HEK293 (cell line): ENCODE data around the gene MEI4.
"Not testable (repeated sequence)": the region's sequence is repeated elsewhere in the genome, so short reads cannot be mapped to it uniquely, and the experiment has no call there.

Experiments
- CTCF ChIA-PET: fragments of 350-600 bp; formaldehyde crosslinking; extraction: SDS; loops from one replicate; lab custom pipeline; 2021; ENCODE audit warnings: antibody characterized with exemption; lab: Yijun Ruan, JAX
- POLR2A ChIA-PET: fragments of 300-600 bp; formaldehyde crosslinking; extraction: SDS; loops from one replicate; lab custom pipeline; 2020; ENCODE audit warnings: antibody characterized with exemption, inconsistent platforms; lab: Yijun Ruan, JAX
- H3K27ac ChIP-seq: fragments of 200-500 bp; sonication (Bioruptor generic); 2 replicates; pipeline ENCODE4 v1.5.1; 2014; ENCODE audit warnings: low read depth, low read length, control low read depth, inconsistent platforms; ENCODE audit errors: extremely low read depth
- H3K36me3 ChIP-seq, 2 experiments: fragments of 200-500 bp in 1 of 2; sonication (Bioruptor generic) in 1 of 2; 1 replicate in 1 of 2; 2 replicates in 1 of 2; pipeline ENCODE4 v1.5.1; 2014 to 2017; ENCODE audit warnings: inconsistent platforms in 2 of 2, low read length in 2 of 2; ENCODE audit not compliant: control insufficient read depth in 2 of 2, insufficient read depth in 1 of 2
- H3K4me1 ChIP-seq: fragments of 200-500 bp; sonication (Bioruptor generic); 2 replicates; pipeline ENCODE4 v1.5.1; 2014; ENCODE audit warnings: mild to moderate bottlenecking, low read length, inconsistent platforms; ENCODE audit not compliant: control insufficient read depth, insufficient read depth
- H3K4me3 ChIP-seq: 2 replicates; pipeline ENCODE4 v1.5.1; 2011; ENCODE audit warnings: low read depth, mild to moderate bottlenecking, control low read depth, low read length, moderate library complexity
- H3K9me3 ChIP-seq: fragments of 200-500 bp; sonication (Bioruptor generic); 2 replicates; pipeline ENCODE4 v1.5.1; 2014; ENCODE audit warnings: low read depth, low read length, inconsistent platforms; ENCODE audit not compliant: control insufficient read depth, insufficient read depth
- BCL11B ChIP-seq: fragments of 450-650 bp; formaldehyde crosslinking; IDR thresholded peaks from 2 replicates; pipeline ENCODE4 v1.5.1; 2016; ENCODE audit warnings: low read depth, missing biosample characterization, missing genetic modification characterization
- OVOL3 ChIP-seq: fragments of 450-650 bp; formaldehyde crosslinking; IDR thresholded peaks from 2 replicates; pipeline ENCODE4 v1.5.1; 2016; ENCODE audit warnings: missing biosample characterization, missing genetic modification characterization
- ZFHX2 ChIP-seq: fragments of 450-650 bp; formaldehyde crosslinking; conservative IDR thresholded peaks from 2 replicates; pipeline ENCODE4 v1.5.1; 2016; ENCODE audit warnings: missing biosample characterization, missing genetic modification characterization
- ZFP41 ChIP-seq: fragments of 450-650 bp; formaldehyde crosslinking; IDR thresholded peaks from 2 replicates; pipeline ENCODE4 v1.5.1; 2016; ENCODE audit warnings: missing biosample characterization, missing genetic modification characterization, borderline replicate concordance
- ZNF146 ChIP-seq: fragments of 450-650 bp; formaldehyde crosslinking; IDR thresholded peaks from 2 replicates; pipeline ENCODE4 v1.5.1; 2016; ENCODE audit warnings: missing biosample characterization, missing genetic modification characterization
- ZNF184 ChIP-seq: fragments of 450-650 bp; IDR thresholded peaks from 2 replicates; pipeline ENCODE4 v1.5.1; 2018; ENCODE audit warnings: missing biosample characterization, mild to moderate bottlenecking, missing genetic modification characterization
- ZNF280D ChIP-seq: fragments of 450-650 bp; formaldehyde crosslinking; IDR thresholded peaks from 2 replicates; pipeline ENCODE4 v1.5.1; 2016; ENCODE audit warnings: missing biosample characterization, missing genetic modification characterization
- ZNF335 ChIP-seq: fragments of 450-650 bp; formaldehyde crosslinking; conservative IDR thresholded peaks from 2 replicates; pipeline ENCODE4 v1.5.1; 2016; ENCODE audit warnings: missing biosample characterization, missing genetic modification characterization
- ZNF426 ChIP-seq: fragments of 450-650 bp; formaldehyde crosslinking; IDR thresholded peaks from 2 replicates; pipeline ENCODE4 v1.5.1; 2017; ENCODE audit warnings: missing biosample characterization, missing genetic modification characterization, mild to moderate bottlenecking, inconsistent platforms, moderate library complexity
- ZNF433 ChIP-seq: fragments of 450-650 bp; formaldehyde crosslinking; IDR thresholded peaks from 2 replicates; pipeline ENCODE4 v1.5.1; 2016; ENCODE audit warnings: missing biosample characterization, missing genetic modification characterization, low read depth
- ZNF560 ChIP-seq: fragments of 450-650 bp; formaldehyde crosslinking; IDR thresholded peaks from 2 replicates; pipeline ENCODE4 v1.5.1; 2017; ENCODE audit warnings: missing biosample characterization, missing genetic modification characterization, borderline replicate concordance
- ZNF626 ChIP-seq: fragments of 450-650 bp; sonication (Bioruptor Pico); formaldehyde crosslinking; IDR thresholded peaks from 2 replicates; pipeline ENCODE4 v1.5.1; 2018; ENCODE audit warnings: missing biosample characterization, missing genetic modification characterization, inconsistent platforms
- ZNF658 ChIP-seq: fragments of 450-650 bp; formaldehyde crosslinking; IDR thresholded peaks from 2 replicates; pipeline ENCODE4; 2016; ENCODE audit warnings: missing biosample characterization, missing genetic modification characterization
- TF ChIP-seq, protein P1 (sequence below): fragments of 450-650 bp; formaldehyde crosslinking; IDR thresholded peaks from 2 replicates; pipeline ENCODE4 v1.5.1; 2016; ENCODE audit warnings: missing biosample characterization, missing genetic modification characterization
- TF ChIP-seq, protein P2 (sequence below): fragments of 450-650 bp; formaldehyde crosslinking; IDR thresholded peaks from 2 replicates; pipeline ENCODE4 v1.5.1; 2016; ENCODE audit warnings: missing biosample characterization, missing genetic modification characterization
- TF ChIP-seq, protein P3 (sequence below): fragments of 450-650 bp; formaldehyde crosslinking; IDR thresholded peaks from 2 replicates; pipeline ENCODE4 v1.5.1; 2016; ENCODE audit warnings: missing biosample characterization, missing genetic modification characterization, borderline replicate concordance

Gene MEI4

DNA sequence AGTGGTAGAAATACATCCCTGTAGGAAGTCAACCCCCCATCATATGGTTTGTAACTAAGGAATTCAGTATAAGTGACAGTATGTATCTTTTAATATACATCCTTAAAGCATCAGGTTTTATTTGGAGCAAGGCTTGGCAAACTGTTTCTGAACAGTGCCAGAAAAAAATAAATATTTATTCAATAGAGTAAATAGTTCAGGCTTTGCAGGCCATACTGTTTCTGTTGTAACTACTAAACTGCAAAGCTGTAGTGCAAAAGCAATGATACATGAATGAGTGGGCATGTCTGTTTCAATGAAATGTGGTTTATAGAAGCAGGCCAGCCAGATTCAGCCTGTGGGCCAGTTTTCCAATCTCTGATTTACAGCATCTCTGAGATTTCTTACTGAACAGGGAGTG, 977 bp downstream of the MEI4 start (continued):
- TF ChIP-seq ZNF560 (tag by site-specific recombination) (no peak), ZNF184 (tag by site-specific recombination) (no peak), ZFHX2 (no peak)
- TF ChIP-seq, all 188 proteins: peak for 0

- H3K4me1 ChIP-seq, H3K4me3 ChIP-seq, H3K9me3 ChIP-seq, POLR2A ChIA-PET, H3K36me3 ChIP-seq, CTCF ChIA-PET, H3K27ac ChIP-seq: not testable (repeated sequence)
- TF ChIP-seq ZNF146 (tag by site-specific recombination) = peak; percentile 93
- 0 out of 2 replicates have a peak, but pooled peaks have one; percentile 23 for TF ChIP-seq ZNF280D (tag by site-specific recombination)
Observed at GRCh38 chr6:77655035-77655434, 2.2 kb downstream of the MEI4 start.

- H3K4me1 ChIP-seq = no peaks in the 10 kb centered on the region
- ChIA-PET CTCF (interaction anchor here (0.5 to 0.6 kb wide), 2 partner anchors 590 to 1050 kb away, joined by 3 to 4 read pairs; no protein-coding TSS in a partner anchor), POLR2A (no interaction called here)
- TF ChIP-seq, protein P1, sequence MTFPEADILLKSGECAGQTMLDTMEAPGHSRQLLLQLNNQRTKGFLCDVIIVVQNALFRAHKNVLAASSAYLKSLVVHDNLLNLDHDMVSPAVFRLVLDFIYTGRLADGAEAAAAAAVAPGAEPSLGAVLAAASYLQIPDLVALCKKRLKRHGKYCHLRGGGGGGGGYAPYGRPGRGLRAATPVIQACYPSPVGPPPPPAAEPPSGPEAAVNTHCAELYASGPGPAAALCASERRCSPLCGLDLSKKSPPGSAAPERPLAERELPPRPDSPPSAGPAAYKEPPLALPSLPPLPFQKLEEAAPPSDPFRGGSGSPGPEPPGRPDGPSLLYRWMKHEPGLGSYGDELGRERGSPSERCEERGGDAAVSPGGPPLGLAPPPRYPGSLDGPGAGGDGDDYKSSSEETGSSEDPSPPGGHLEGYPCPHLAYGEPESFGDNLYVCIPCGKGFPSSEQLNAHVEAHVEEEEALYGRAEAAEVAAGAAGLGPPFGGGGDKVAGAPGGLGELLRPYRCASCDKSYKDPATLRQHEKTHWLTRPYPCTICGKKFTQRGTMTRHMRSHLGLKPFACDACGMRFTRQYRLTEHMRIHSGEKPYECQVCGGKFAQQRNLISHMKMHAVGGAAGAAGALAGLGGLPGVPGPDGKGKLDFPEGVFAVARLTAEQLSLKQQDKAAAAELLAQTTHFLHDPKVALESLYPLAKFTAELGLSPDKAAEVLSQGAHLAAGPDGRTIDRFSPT = no peak
- TF ChIP-seq, protein P2, sequence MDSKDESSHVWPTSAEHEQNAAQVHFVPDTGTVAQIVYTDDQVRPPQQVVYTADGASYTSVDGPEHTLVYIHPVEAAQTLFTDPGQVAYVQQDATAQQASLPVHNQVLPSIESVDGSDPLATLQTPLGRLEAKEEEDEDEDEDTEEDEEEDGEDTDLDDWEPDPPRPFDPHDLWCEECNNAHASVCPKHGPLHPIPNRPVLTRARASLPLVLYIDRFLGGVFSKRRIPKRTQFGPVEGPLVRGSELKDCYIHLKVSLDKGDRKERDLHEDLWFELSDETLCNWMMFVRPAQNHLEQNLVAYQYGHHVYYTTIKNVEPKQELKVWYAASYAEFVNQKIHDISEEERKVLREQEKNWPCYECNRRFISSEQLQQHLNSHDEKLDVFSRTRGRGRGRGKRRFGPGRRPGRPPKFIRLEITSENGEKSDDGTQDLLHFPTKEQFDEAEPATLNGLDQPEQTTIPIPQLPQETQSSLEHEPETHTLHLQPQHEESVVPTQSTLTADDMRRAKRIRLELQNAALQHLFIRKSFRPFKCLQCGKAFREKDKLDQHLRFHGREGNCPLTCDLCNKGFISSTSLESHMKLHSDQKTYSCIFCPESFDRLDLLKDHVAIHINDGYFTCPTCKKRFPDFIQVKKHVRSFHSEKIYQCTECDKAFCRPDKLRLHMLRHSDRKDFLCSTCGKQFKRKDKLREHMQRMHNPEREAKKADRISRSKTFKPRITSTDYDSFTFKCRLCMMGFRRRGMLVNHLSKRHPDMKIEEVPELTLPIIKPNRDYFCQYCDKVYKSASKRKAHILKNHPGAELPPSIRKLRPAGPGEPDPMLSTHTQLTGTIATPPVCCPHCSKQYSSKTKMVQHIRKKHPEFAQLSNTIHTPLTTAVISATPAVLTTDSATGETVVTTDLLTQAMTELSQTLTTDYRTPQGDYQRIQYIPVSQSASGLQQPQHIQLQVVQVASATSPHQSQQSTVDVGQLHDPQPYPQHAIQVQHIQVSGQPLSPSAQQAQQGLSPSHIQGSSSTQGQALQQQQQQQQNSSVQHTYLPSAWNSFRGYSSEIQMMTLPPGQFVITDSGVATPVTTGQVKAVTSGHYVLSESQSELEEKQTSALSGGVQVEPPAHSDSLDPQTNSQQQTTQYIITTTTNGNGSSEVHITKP (tag by site-specific recombination) = no peak
- TF ChIP-seq ZNF433 (tag by site-specific recombination) = no peak
- H3K9me3 ChIP-seq = no peaks in the 10 kb centered on the region
- no peak overlapping the region for H3K27ac ChIP-seq
- no peak overlapping the region for H3K4me3 ChIP-seq
- H3K36me3 ChIP-seq = no peaks in the 10 kb centered on the region
Observed at GRCh38 chr6:77656999-77657764, 4.3 kb downstream of the MEI4 start.

- Histone ChIP-seq H3K9me3 (no peaks in the 10 kb centered on the region), H3K4me1 (no peaks in the 10 kb centered on the region), H3K27ac (no peak overlapping the region), H3K4me3 (no peak overlapping the region), H3K36me3 (no peaks in the 10 kb centered on the region)
- CTCF ChIA-PET = no interaction called here
- POLR2A ChIA-PET = no interaction called here
- no peak for TF ChIP-seq ZNF658 (tag by site-specific recombination)
- no peak for TF ChIP-seq ZNF426 (tag by site-specific recombination)
- no peak for TF ChIP-seq ZNF626 (tag by site-specific recombination)
- no peak for TF ChIP-seq ZFP41 (tag by site-specific recombination)
- TF ChIP-seq BCL11B (tag by site-specific recombination) = no peak
- no peak for TF ChIP-seq ZNF335
- TF ChIP-seq, protein P3, sequence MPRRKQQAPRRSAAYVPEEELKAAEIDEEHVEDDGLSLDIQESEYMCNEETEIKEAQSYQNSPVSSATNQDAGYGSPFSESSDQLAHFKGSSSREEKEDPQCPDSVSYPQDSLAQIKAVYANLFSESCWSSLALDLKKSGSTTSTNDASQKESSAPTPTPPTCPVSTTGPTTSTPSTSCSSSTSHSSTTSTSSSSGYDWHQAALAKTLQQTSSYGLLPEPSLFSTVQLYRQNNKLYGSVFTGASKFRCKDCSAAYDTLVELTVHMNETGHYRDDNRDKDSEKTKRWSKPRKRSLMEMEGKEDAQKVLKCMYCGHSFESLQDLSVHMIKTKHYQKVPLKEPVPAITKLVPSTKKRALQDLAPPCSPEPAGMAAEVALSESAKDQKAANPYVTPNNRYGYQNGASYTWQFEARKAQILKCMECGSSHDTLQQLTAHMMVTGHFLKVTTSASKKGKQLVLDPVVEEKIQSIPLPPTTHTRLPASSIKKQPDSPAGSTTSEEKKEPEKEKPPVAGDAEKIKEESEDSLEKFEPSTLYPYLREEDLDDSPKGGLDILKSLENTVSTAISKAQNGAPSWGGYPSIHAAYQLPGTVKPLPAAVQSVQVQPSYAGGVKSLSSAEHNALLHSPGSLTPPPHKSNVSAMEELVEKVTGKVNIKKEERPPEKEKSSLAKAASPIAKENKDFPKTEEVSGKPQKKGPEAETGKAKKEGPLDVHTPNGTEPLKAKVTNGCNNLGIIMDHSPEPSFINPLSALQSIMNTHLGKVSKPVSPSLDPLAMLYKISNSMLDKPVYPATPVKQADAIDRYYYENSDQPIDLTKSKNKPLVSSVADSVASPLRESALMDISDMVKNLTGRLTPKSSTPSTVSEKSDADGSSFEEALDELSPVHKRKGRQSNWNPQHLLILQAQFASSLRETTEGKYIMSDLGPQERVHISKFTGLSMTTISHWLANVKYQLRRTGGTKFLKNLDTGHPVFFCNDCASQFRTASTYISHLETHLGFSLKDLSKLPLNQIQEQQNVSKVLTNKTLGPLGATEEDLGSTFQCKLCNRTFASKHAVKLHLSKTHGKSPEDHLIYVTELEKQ (tag by site-specific recombination) = no peak
- TF ChIP-seq OVOL3 (tag by site-specific recombination) = no peak
Observed at GRCh38 chr6:77666340-77666739, 13.5 kb downstream of the MEI4 start.
